ENCODE measurements around the gene RTL1. TPM values are rescaled to one million over a fixed set of nuclear protein-coding genes. Genes with fewer than 3 reads are reported as not detected.

Gene RTL1
- total RNA-seq, 3 donors from 2014 or later, result not detected

GRCh38 chr14:100895411-100895810, 8.1 kb downstream of the RTL1 start:
- intact Hi-C loops (cut with DNase I, micrococcal nuclease), result no loop called here
- ATAC-seq (no peak), DNase-seq (no peak)
- Histone ChIP-seq H3K4me1 (ENCODE audit: low read depth) (peaks cover 12% of the 10 kb centered on the region), H3K4me3 (no peak overlapping the region), H3K9me3 (no peaks in the 10 kb centered on the region), H3K36me3 (ENCODE audit: low read depth) (no peaks in the 10 kb centered on the region)
- no peak for TF ChIP-seq CTCF (IDR thresholded peaks at IDR 0.05)

GRCh38 chr14:100894416-100894815, 9.1 kb downstream of the RTL1 start:
- intact Hi-C loops (cut with DNase I, micrococcal nuclease), result no loop called here

GRCh38 chr14:100893760-100894159, 9.8 kb downstream of the RTL1 start:
- TF ChIP-seq CTCF (IDR thresholded peaks at IDR 0.05), result no peak
- Histone ChIP-seq H3K4me3 (no peak overlapping the region), H3K4me1 (ENCODE audit: low read depth) (no peaks in the 10 kb centered on the region), H3K36me3 (ENCODE audit: low read depth) (no peaks in the 10 kb centered on the region), H3K9me3 (no peaks in the 10 kb centered on the region)
- ATAC-seq (no peak), DNase-seq (no peak)
- intact Hi-C loops (cut with DNase I, micrococcal nuclease), result no loop called here

More at GRCh38 chr14:100894416-100894815, 9.1 kb downstream of the RTL1 start:
- DNase-seq, result no peak
- TF ChIP-seq CTCF (IDR thresholded peaks at IDR 0.05), result no peak
- no peak for ATAC-seq
- Histone ChIP-seq H3K4me3 (no peak overlapping the region), H3K9me3 (no peaks in the 10 kb centered on the region), H3K4me1 (ENCODE audit: low read depth) (peaks cover 2% of the 10 kb centered on the region), H3K36me3 (ENCODE audit: low read depth) (no peaks in the 10 kb centered on the region)

- Histone ChIP-seq H3K4me1 (ENCODE audit: low read depth) (peaks cover 4% of the 10 kb centered on the region), H3K36me3 (ENCODE audit: low read depth) (no peaks in the 10 kb centered on the region), H3K4me3 (no peak overlapping the region), H3K9me3 (no peaks in the 10 kb centered on the region)
- intact Hi-C loops (cut with DNase I, micrococcal nuclease), result no loop called here
- DNase-seq, result no peak
- ATAC-seq, result no peak
- no peak for TF ChIP-seq CTCF (IDR thresholded peaks at IDR 0.05)
Observed at GRCh38 chr14:100893228-100893601, 10.3 kb downstream of the RTL1 start.

- no peak overlapping the region for H3K4me3 ChIP-seq
- intact Hi-C loops (cut with DNase I, micrococcal nuclease), result no loop called here
- H3K4me1 ChIP-seq (ENCODE audit: low read depth), result peaks cover 4% of the 10 kb centered on the region
- no peak for DNase-seq
- H3K36me3 ChIP-seq (ENCODE audit: low read depth), result no peaks in the 10 kb centered on the region
- TF ChIP-seq CTCF (IDR thresholded peaks at IDR 0.05), result no peak
- ATAC-seq, result no peak
- no peaks in the 10 kb centered on the region for H3K9me3 ChIP-seq
Observed at GRCh38 chr14:100892496-100893227, 10.9 kb downstream of the RTL1 start.

Data from mucosa of descending colon (tissue), 3 donors.